PFSK-1 (cell line): ENCODE results near the gene NAB1.

Experiments
- FOXP2 ChIP-seq: optimal IDR thresholded peaks from 2 replicates; pipeline ENCODE3; 2011; ENCODE audit warnings: borderline replicate concordance, control low read depth, inconsistent platforms; ENCODE audit not compliant: insufficient read depth; ENCODE audit errors: extremely low read length, extremely low read depth
- POLR2AphosphoS5 ChIP-seq: IDR thresholded peaks from 2 replicates; pipeline ENCODE4 v1.6.1; 2012; ENCODE audit warnings: low read depth, mild to moderate bottlenecking, control low read depth, low read length, moderate library complexity
- SIN3A ChIP-seq: IDR thresholded peaks from 2 replicates; pipeline ENCODE4 v1.6.1; 2012; ENCODE audit warnings: mild to moderate bottlenecking, low read length, moderate library complexity, borderline replicate concordance; ENCODE audit not compliant: insufficient read depth
- TAF1 ChIP-seq: IDR thresholded peaks from 2 replicates; pipeline ENCODE4 v1.6.1; 2012; ENCODE audit warnings: low read length, control low read depth, borderline replicate concordance; ENCODE audit not compliant: insufficient read depth
- TF ChIP-seq, protein P1 (sequence below), 2 experiments: IDR thresholded peaks; 2 replicates each; pipeline versions ENCODE4 v1.6.1 to v1.8.0; 2011 to 2012; ENCODE audit warnings: low read depth in 2 of 2, low read length in 2 of 2, control low read depth in 1 of 2, inconsistent platforms in 1 of 2, mild to moderate bottlenecking in 1 of 2, moderate library complexity in 1 of 2; ENCODE audit not compliant: insufficient read depth in 1 of 2

NAB1 gene

DNA sequence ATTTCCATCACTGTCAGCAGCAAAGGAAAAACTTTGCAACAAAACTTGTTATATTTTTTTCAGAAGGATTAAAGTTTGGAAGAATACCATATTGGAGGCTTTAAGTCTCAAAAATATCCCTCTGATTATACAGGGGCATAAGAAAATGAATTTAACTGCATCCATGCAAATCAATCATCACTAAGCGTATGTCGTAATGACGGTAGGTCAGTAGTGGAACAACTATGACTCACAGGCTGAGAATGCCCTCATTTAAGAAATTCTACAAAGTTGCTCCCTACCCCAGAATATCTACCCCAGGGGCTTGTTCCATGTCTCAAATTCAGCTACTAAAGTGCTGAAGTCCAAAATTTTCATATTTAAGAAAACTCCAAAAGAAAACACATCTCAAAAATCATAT lies 12.5 kb upstream of the NAB1 start:
- no peak for TF ChIP-seq FOXP2
- TF ChIP-seq SIN3A: no peak
- TF ChIP-seq, protein P1, sequence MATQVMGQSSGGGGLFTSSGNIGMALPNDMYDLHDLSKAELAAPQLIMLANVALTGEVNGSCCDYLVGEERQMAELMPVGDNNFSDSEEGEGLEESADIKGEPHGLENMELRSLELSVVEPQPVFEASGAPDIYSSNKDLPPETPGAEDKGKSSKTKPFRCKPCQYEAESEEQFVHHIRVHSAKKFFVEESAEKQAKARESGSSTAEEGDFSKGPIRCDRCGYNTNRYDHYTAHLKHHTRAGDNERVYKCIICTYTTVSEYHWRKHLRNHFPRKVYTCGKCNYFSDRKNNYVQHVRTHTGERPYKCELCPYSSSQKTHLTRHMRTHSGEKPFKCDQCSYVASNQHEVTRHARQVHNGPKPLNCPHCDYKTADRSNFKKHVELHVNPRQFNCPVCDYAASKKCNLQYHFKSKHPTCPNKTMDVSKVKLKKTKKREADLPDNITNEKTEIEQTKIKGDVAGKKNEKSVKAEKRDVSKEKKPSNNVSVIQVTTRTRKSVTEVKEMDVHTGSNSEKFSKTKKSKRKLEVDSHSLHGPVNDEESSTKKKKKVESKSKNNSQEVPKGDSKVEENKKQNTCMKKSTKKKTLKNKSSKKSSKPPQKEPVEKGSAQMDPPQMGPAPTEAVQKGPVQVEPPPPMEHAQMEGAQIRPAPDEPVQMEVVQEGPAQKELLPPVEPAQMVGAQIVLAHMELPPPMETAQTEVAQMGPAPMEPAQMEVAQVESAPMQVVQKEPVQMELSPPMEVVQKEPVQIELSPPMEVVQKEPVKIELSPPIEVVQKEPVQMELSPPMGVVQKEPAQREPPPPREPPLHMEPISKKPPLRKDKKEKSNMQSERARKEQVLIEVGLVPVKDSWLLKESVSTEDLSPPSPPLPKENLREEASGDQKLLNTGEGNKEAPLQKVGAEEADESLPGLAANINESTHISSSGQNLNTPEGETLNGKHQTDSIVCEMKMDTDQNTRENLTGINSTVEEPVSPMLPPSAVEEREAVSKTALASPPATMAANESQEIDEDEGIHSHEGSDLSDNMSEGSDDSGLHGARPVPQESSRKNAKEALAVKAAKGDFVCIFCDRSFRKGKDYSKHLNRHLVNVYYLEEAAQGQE (IDR thresholded peaks at IDR 0.05; ENCODE audit: insufficient read depth in 1 of 2, low read depth in 2 of 2, low read length in 2 of 2): no peak
- no peak for TF ChIP-seq TAF1
- no peak for TF ChIP-seq POLR2AphosphoS5

GRCh38 chr2:190637281-190637734 lies 11.6 kb upstream of the NAB1 start:
- TF ChIP-seq SIN3A (no peak), FOXP2 (no peak), TAF1 (no peak), POLR2AphosphoS5 (no peak)
- TF ChIP-seq, protein P1 (IDR thresholded peaks at IDR 0.05; ENCODE audit: insufficient read depth in 1 of 2, low read depth in 2 of 2, low read length in 2 of 2): no peak

GRCh38 chr2:190637903-190638618 lies 10.8 kb upstream of the NAB1 start:
- no peak for TF ChIP-seq POLR2AphosphoS5
- TF ChIP-seq SIN3A: no peak
- TF ChIP-seq, protein P1 (IDR thresholded peaks at IDR 0.05; ENCODE audit: insufficient read depth in 1 of 2, low read depth in 2 of 2, low read length in 2 of 2): no peak
- no peak for TF ChIP-seq FOXP2
- TF ChIP-seq TAF1: no peak

- TF ChIP-seq FOXP2: no peak
- TF ChIP-seq SIN3A: no peak
- TF ChIP-seq, protein P1 (IDR thresholded peaks at IDR 0.05; ENCODE audit: insufficient read depth in 1 of 2, low read depth in 2 of 2, low read length in 2 of 2): no peak
- no peak for TF ChIP-seq TAF1
- no peak for TF ChIP-seq POLR2AphosphoS5
These were observed 8.8 kb upstream of the NAB1 start for GRCh38 chr2:190640117-190640516.
